ENCODE measurements around the gene PARP8. TPM values are rescaled to one million over a fixed set of nuclear protein-coding genes. Genes with fewer than 3 reads are reported as not detected.

Gene PARP8
- total and polyA plus RNA-seq, 2 of the 8 experiments (the other 6 are each of a cell fraction or from before 2014, with no cell fraction given): 16.6 to 30.6 TPM

DNA sequence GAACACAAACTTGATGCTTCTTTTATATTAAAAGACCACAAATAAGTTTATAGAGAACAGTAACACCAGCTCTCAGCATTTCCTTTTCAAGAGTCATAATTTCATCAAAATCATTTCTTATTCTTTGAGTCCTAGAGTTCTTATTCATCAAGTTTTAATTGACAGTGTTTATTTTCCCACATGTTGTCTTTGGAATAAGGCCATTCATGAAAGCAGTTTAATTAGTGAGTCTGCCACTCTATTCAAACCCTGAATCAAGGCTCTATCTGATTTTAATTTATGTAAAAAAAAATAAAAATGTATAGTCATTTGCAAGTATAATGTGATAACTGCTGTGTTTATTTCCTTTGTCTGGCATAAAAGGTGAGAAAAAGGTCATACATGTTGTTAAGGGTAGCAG lies 176.7 kb downstream of the PARP8 start (continued):
- TF ChIP-seq HDAC6 (IDR thresholded peaks at IDR 0.05; ENCODE audit: low read depth, low read length) (no peak), EZH2 (IDR thresholded peaks at IDR 0.05; ENCODE audit: low read depth, low read length, severe bottlenecking) (no peak)

All from H1 (cell line).